Adipose tissue (tissue), 3 donors: ENCODE measurements around the gene CCDC12. TPM values are rescaled to one million over a fixed set of nuclear protein-coding genes. Genes with fewer than 3 reads are reported as not detected.

ENCODE experiments used
- H3K27ac ChIP-seq: one replicate; pipeline ENCODE4 v1.5.1; 2013; ENCODE audit warnings: low read depth, low read length
- WGBS, 3 donors: extraction: QIAGEN DNeasy Blood & Tissue Kit; methylation state at CpG; one replicate each; pipeline ENCODE4 v1.1.7; 2013; 5-methylcytosine and 5-hydroxymethylcytosine counted together
- polyA plus RNA-seq, 3 donors: library from polyadenylated mRNA; stranded (reverse); fragments of 200-250 nt; gene quantifications; one replicate each; pipeline ENCODE4 v1.2.3, GENCODE V29; 2013
- donor health status: healthy with polysubstance abuse.
- donor health status: Bipolar disorder and iron deficiency.
- donor health status: healthy.

The CCDC12 gene
- polyA plus RNA-seq, 3 donors: 32.5 to 59.5 (median 51.5) TPM

DNA sequence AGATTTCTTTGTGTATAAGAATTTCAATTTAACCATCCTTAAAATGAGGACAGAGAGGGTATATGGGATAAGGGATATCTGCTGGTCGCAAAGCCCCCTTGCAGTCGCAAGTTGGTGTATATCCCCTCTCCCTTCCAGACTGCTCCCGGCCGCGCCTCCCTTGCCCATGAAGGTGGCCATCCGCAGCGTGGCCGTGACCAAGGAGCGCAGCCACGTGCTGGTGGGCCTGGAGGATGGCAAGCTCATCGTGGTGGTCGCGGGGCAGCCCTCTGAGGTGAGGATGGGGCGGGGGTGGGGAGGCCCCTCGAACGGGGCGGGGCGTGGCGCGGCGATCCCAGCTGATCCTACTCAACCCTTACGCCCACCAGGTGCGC lies 32.3 kb upstream of the CCDC12 start:
- no peak overlapping the region for H3K27ac ChIP-seq

DNA sequence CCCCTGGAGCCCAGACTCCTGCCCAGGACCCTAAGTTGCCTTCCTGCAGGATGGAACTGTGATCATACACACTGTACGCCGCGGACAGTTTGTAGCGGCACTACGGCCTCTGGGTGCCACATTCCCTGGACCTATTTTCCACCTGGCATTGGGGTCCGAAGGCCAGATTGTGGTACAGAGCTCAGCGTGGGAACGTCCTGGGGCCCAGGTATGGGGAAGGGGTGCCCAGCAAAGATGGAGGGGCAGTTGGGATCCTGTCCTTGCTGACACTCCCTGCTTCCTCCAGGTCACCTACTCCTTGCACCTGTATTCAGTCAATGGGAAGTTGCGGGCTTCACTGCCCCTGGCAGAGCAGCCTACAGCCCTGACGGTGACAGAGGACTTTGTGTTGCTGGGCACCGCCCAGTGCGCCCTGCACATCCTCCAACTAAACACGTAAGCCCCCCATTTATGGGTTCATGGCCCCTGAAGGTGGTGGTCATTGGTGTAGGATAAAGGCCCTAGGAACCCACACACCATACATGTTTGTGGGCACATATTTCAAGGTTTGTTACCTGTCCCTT lies 31.8 kb upstream of the CCDC12 start:
- WGBS, 3 donors: 92 to 94% (median 93%) methylated on average over 13 of the region's 13 CpGs
- no peak overlapping the region for H3K27ac ChIP-seq

More for the DNA sequence above, 32.3 kb upstream of the CCDC12 start:
- 34 to 44% (median 37%) methylated on average over 22 to 23 of the region's 23 CpGs for WGBS, 3 donors

DNA sequence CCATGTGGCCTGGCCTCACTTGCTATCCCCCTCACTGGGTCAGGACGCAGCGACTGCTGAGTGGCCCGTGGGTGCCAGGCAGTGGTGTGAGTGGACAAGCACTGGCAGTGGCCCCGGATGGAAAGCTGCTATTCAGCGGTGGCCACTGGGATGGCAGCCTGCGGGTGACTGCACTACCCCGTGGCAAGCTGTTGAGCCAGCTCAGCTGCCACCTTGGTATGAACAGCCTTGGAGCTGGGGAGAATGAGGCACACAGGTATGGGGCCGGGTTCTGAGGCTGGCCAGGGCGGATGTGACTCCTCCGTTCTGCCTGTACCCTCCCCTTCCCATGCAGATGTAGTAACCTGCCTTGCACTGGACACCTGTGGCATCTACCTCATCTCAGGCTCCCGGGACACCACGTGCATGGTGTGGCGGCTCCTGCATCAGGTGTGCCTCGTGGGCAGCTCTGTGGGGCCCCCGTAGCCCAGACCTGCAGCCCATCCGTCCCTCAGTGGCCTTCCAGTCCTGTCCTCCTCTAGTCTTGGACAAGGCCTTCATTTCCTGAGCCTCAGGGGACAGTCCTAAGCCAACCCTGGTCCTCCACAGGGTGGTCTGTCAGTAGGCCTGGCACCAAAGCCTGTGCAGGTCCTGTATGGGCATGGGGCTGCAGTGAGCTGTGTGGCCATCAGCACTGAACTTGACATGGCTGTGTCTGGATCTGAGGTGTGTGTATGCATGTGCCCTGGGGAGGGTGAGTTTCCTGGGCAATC lies 31.1 kb upstream of the CCDC12 start:
- 89 to 94% (median 90%) methylated on average over 16 of the region's 16 CpGs for WGBS, 3 donors
- no peak overlapping the region for H3K27ac ChIP-seq

DNA sequence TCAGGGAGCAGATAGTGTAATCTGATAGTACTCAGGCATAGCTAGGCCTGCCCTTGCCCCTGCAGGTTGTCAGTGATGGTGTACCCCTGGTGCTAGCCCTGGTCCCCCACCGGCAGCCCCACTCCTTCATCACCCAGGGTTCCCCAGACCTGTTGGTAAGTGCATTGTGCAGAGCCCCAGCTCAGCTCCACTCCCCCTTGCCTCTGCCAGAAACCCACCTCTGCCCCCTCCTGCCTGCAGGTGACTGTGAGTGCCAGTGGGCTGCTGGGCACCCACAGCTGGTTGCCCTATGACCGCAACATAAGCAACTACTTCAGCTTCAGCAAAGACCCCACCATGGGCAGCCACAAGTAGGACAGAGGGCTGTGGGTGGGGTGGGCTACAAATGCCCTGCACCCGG lies 30.5 kb upstream of the CCDC12 start:
- WGBS, 3 donors: 83 to 90% (median 84%) methylated on average over 3 of the region's 3 CpGs
- no peak overlapping the region for H3K27ac ChIP-seq

DNA sequence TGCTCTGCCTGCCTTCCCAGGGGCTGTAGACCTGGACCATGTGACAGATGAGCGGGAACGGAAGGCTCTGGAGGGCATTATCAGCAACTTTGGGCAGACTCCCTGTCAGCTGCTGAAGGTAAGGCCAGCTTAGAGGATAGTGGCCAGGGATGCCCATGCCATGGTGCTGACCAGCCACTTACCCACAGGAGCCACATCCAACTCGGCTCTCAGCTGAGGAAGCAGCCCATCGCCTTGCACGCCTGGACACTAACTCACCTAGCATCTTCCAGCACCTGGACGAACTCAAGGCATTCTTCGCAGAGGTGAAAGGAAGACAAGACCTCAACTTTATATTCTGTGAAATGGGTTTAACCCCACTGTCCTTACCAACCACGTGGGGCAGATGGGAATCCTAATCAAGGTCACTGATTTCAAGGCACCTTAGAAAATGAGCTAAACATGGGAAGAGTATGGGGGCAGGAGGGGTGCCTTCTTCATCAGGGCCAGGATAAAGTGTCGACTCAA lies 29.7 kb upstream of the CCDC12 start:
- 89 to 93% (median 89%) methylated on average over 9 of the region's 9 CpGs for WGBS, 3 donors
- H3K27ac ChIP-seq: no peak overlapping the region

DNA sequence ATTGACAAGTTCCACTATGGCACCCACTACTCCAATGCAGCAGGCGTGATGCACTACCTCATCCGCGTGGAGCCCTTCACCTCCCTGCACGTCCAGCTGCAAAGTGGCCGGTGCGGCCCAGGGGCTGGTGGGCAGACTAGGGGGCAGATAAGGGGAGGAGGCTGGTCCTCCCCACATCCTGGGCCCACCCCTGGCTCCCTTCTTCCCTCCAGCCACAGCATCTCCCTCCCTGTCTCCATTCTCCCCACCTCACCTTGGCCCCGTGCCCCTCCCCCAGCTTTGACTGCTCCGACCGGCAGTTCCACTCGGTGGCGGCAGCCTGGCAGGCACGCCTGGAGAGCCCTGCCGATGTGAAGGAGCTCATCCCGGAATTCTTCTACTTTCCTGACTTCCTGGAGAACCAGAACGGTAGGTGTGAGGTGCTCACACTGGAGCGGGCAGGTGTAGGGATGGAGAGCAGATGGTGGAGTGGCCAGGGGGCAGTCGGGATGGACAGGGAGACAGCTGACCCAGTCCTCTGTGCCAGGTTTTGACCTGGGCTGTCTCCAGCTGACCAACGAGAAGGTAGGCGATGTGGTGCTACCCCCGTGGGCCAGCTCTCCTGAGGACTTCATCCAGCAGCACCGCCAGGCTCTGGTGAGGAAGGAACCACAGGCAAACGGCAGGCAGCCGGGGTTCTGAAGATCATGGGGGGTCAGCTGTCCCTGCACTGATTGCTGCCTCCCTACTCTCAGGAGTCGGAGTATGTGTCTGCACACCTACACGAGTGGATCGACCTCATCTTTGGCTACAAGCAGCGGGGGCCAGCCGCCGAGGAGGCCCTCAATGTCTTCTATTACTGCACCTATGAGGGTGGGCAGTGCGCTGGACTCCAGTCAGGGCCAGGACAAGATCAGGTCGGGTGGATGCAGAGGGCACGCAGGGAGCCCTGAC lies 28.9 kb upstream of the CCDC12 start:
- WGBS, 3 donors: 82 to 87% (median 85%) methylated on average over 32 of the region's 32 CpGs

DNA sequence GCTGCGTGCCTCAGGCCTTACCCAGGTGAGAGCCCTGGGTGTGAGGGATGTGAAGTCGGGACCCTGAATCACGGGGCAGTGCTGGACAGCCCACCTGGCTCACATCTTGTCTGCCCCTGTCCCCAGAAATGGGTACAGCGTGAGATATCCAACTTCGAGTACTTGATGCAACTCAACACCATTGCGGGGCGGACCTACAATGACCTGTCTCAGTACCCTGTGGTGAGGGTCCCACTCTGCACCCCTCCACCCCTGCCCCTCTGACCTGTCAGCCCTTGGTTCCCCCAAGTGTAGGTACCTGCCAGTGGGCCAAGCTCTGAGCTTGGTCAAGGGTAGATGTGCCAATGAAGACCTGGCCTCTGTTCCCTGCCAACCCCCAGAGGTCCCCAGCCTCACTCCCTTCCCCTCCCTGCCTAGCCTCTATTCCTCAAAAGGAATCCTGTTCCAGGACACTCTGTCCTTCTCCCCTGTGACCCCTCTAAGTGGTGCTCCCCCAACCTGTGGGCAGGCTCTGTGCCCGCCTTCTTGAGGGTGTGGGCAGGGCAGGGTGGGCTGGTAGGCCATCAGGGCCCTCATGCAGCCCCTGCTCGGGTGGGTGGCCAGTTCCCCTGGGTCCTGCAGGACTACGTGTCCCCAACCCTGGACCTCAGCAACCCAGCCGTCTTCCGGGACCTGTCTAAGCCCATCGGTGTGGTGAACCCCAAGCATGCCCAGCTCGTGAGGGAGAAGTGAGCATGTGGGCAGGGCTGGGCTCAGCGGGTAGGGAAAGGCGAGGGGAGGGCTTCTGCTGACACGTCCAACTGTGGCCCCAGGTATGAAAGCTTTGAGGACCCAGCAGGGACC lies 28.0 kb upstream of the CCDC12 start:
- WGBS, 3 donors: 94 to 95% (median 94%) methylated on average over 17 of the region's 17 CpGs
- no peak overlapping the region for H3K27ac ChIP-seq

More for the DNA sequence above, 28.9 kb upstream of the CCDC12 start:
- no peak overlapping the region for H3K27ac ChIP-seq

DNA sequence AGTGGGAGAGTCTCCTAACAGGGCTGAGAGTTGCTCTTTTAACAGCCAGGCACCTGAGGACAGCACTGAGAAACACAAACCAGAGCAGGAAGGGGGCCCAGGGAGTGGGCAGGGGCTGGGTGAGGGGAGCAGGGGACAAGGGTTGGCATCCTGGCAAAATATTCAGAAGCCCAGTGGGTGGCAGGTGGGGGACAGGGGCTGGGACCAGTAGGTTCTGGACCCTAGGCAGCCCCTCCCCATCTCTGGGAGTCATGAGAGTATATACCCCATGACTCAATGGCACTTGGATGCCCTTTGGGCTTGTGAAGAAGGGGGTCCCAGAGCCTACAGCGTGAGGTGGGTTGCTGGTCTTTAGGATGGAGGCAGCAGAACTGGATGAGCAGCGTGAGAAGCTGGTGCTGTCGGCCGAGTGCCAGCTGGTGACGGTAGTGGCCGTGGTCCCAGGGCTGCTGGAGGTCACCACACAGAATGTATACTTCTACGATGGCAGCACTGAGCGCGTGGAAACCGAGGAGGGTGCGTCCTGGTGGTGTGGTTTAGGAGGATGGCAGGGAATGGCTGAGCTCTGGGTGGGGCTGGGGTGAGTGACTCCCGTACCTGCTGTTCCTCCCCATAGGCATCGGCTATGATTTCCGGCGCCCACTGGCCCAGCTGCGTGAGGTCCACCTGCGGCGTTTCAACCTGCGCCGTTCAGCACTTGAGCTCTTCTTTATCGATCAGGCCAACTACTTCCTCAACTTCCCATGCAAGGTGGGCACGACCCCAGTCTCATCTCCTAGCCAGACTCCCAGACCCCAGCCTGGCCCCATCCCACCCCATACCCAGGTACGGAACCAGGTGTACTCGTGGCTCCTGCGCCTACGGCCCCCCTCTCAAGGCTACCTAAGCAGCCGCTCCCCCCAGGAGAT lies 27.2 kb upstream of the CCDC12 start:
- no peak overlapping the region for H3K27ac ChIP-seq
- 95 to 96% (median 96%) methylated on average over 27 of the region's 27 CpGs for WGBS, 3 donors

DNA sequence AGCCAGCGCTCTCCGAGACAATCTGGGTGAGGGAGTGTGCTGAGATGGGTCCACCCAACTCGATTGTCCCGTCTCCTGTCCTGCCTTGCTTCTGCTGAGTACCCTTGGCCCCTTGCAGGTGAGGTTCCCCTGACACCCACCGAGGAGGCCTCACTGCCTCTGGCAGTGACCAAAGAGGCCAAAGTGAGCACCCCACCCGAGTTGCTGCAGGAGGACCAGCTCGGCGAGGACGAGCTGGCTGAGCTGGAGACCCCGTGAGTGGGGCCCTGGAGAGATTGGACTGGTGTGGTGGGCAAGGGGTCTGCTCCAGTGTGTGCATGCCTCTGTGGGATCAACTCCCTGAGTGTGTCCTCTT lies 26.5 kb upstream of the CCDC12 start:
- H3K27ac ChIP-seq: no peak overlapping the region
- WGBS, 3 donors: 92 to 95% (median 93%) methylated on average over 10 of the region's 10 CpGs

DNA sequence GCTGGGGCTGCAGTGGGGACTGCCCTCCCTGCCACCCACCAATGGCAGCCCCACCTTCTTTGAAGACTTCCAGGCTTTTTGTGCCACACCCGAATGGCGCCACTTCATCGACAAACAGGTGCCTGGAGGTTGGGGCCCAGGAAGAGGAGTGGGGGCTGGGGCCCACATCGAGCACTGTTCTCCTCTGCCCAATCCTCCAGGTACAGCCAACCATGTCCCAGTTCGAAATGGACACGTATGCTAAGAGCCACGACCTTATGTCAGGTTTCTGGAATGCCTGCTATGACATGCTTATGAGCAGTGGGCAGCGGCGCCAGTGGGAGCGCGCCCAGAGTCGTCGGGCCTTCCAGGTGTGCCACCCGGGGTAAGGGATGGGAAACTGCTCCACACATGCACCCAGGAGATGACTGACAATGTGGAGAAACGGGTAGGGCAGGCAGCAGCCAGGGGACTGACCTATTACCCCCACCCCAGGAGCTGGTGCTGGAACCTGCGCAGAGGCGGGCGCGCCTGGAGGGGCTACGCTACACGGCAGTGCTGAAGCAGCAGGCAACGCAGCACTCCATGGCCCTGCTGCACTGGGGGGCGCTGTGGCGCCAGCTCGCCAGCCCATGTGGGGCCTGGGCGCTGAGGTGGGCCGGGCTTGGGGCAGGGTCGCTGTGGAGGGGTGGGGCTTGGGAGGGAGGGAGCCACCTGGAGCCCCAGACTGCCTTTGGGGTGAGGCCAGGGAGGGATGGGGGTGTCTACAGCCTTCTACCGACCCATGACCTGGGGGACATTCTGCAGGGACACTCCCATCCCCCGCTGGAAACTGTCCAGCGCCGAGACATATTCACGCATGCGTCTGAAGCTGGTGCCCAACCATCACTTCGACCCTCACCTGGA lies 25.9 kb upstream of the CCDC12 start:
- H3K27ac ChIP-seq: no peak overlapping the region
- WGBS, 3 donors: 84 to 91% (median 89%) methylated on average over 34 to 35 of the region's 35 CpGs

DNA sequence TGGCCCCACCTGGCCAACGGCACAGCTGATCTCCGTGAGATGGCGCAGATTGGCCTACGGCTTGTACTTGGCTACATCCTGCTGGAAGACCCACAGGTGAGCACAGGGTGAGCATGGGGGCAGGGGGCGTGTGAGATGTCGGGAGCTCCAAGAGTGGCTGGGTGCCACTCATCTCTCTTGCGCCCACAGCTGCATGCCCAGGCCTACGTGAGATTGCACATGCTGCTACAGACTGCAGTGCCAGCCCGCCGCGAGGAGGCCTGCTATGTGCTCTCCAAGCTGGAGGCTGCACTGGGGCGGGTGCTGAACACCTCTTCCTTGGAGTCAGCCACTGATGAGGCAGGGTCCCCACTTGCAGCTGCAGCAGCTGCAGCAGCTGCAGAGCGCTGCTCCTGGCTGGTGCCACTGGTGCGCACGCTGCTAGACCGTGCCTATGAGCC lies 25.2 kb upstream of the CCDC12 start:
- 94 to 96% (median 95%) methylated on average over 16 of the region's 16 CpGs for WGBS, 3 donors

DNA sequence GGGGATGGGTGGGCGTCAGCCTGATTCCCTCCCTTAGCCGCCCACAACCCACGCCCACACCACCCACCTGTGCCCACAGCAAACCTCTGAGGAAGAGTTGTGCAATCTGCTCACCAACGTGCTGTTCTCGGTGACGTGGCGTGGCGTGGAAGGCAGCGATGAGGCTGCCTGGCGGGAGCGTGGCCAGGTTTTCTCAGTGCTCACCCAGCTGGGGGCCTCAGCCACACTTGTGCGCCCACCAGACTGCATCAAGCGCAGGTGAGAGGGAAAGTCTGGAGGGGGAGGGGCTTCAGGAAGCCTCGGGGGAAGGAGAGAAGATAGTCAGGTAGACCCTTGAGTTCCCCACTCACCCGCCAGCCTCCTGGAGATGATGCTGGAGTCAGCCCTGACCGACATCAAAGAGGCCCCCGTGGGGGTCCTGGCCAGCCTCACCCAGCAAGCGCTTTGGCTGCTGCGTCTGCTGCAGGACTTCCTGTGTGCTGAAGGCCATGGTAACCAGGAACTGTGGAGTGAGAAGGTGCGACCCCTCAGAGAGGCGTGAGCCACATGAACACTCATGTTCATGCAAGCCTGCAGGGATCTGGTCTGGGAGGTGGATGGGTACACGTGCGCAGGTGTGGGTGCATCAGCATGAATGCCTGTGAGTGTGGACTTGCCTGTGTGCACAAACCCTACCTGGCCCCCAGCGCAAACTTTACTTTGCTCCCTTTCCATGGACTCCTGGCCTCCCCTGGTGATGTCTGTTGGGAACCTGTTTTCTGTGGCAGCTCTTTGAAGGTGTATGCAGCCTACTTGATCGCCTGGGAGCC lies 24.6 kb upstream of the CCDC12 start:
- 70 to 91% (median 79%) methylated on average over 24 to 25 of the region's 25 CpGs for WGBS, 3 donors
- H3K27ac ChIP-seq: no peak overlapping the region

More for the DNA sequence above, 25.2 kb upstream of the CCDC12 start:
- H3K27ac ChIP-seq: no peak overlapping the region

DNA sequence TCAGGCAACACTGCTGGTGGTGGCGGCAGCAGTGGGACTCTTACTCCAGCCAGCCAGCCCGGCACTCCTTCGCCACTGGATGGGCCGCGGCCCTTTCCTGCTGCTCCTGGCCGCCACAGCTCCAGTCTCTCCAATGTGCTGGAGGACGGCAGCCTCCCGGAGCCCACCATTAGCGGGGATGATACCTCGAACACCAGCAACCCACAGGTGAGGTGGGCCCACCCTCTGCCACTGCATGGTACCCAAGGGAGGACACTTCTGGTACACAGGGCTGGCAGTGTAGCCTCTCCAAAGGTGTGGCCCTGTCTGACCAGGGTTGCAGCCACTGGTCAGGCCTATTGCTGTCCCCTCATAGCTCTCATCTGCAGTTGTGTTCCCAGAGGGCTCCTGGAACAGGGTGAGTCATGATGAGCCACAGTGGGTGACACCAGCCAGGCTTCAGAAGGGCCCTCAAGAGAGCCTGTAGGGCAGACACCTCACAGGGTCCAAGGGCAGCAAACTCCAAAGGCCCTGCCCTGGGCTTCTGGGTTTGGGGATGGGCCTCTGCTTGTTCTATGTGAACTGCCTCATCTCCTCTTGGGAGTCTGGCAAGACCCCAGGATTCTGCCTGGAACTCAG lies 23.8 kb upstream of the CCDC12 start:
- H3K27ac ChIP-seq: no peak overlapping the region
- WGBS, 3 donors: 94 to 97% (median 96%) methylated on average over 10 of the region's 10 CpGs

DNA sequence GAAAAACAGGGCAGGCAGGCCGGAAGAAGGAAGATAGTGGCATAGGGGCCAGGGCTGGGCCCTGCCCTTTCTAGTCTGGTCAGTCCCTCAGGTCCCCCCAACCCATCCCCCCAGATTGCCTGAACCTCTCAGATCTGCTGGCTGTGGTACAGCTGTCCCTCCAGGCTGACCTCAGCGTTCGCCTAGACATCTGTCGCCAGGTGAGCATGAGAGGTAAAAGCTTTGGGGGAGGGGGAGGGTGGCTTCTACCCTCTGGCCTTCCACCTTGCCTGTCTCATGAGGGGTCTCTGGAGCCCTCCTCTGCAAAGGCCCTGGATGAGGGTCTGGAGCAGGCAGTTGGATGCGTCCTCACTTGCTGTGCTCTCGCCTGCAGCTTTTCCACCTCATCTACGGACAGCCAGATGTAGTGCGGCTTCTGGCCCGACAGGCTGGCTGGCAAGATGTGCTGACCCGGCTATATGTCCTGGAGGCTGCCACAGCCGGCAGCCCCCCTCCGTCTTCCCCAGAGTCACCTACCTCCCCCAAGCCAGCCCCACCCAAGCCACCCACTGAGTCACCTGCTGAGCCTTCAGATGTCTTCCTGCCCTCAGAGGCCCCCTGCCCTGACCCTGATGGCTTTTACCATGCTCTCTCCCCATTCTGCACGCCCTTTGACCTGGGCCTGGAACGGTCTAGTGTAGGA lies 23.1 kb upstream of the CCDC12 start:
- no peak overlapping the region for H3K27ac ChIP-seq
- WGBS, 3 donors: 88 to 94% (median 92%) methylated on average over 13 to 14 of the region's 14 CpGs
